Stimulated activated CD8-positive, alpha-beta memory T cell treated with anti-CD3 and anti-CD28 coated beads, Interleukin-4, amount 100 ng/mL, for 4 hours (primary cell): ENCODE data around the gene MT1F.

Source experiments
- DNase-seq, 2 donors: peaks; one replicate each; pipeline ENCODE4 v3.0.0-alpha.2; 2020; ENCODE audit warnings: low read depth in 2 of 2, low spot score in 1 of 2

The MT1F gene

GRCh38 chr16:56691885-56692284 lies 34.1 kb downstream of the MT1F start:
- DNase-seq = no peak

GRCh38 chr16:56695246-56695645 lies 37.5 kb downstream of the MT1F start:
- DNase-seq = no peak

GRCh38 chr16:56697456-56698155 lies 39.8 kb downstream of the MT1F start:
- no peak for DNase-seq

- DNase-seq = no peak
Measured at GRCh38 chr16:56700195-56700594, 42.4 kb downstream of the MT1F start.

GRCh38 chr16:56700631-56701030 lies 42.9 kb downstream of the MT1F start:
- DNase-seq = no peak

GRCh38 chr16:56701534-56701933 lies 43.8 kb downstream of the MT1F start:
- no peak for DNase-seq

GRCh38 chr16:56702836-56703235 lies 45.1 kb downstream of the MT1F start:
- DNase-seq = no peak
